GM18508 (cell line): ENCODE measurements around the gene RAD52.

Experiments
- ATAC-seq: cut with Tn5 transposase; IDR thresholded peaks from one replicate; pipeline ENCODE4 v1.9.1; 2021; ENCODE audit warnings: moderate number of reproducible peaks; ENCODE audit not compliant: insufficient read depth, unreplicated experiment

RAD52 gene

DNA sequence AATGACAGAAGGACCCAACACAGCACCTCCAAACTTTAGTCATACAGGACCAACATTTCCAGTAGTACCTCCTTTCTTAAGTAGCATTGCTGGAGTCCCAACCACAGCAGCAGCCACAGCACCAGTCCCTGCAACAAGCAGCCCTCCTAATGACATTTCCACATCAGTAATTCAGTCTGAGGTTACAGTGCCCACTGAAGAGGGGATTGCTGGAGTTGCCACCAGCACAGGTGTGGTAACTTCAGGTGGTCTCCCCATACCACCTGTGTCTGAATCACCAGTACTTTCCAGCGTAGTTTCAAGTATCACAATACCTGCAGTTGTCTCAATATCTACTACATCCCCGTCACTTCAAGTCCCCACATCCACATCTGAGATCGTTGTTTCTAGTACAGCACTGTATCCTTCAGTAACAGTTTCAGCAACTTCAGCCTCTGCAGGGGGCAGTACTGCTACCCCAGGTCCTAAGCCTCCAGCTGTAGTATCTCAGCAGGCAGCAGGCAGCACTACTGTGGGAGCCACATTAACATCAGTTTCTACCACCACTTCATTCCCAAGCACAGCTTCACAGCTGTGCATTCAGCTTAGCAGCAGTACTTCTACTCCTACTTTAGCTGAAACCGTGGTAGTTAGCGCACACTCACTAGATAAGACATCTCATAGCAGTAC lies 64.6 kb downstream of the RAD52 start:
- ATAC-seq: no peak

DNA sequence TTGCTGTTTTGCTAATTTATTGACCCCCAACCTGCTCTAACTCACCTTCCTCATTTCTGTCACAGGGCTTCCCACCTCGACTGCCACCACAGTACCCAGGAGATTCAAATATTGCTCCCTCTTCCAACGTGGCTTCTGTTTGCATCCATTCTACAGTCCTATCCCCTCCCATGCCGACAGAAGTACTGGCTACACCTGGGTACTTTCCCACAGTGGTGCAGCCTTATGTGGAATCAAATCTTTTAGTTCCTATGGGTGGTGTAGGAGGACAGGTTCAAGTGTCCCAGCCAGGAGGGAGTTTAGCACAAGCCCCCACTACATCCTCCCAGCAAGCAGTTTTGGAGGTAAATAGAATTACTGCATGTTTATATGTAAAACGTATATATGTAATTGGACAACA lies 68.8 kb downstream of the RAD52 start:
- no peak for ATAC-seq

- no peak for ATAC-seq
These were observed 69.9 kb downstream of the RAD52 start for GRCh38 chr12:879641-880040.

- ATAC-seq: no peak
These were observed 75.5 kb downstream of the RAD52 start for GRCh38 chr12:873954-874353.

DNA sequence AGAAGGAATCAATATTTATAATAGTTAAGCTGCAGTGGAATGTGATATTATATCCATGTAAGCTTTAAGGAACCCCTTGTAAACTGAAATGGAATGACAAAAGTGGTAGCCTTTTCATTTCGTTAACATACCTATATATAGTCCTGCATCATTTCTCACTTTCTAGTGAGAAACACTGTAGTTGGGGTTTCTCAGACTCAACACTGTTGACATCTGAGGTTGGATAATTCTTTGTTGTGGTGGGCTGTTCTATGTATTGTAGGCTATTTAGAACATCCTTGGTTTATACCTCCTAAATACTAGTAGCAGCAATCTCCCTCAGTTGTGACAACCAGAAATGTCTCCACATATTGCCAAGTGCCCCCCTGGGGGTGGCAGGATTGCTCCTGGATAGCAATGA lies 79.1 kb downstream of the RAD52 start:
- ATAC-seq: no peak

DNA sequence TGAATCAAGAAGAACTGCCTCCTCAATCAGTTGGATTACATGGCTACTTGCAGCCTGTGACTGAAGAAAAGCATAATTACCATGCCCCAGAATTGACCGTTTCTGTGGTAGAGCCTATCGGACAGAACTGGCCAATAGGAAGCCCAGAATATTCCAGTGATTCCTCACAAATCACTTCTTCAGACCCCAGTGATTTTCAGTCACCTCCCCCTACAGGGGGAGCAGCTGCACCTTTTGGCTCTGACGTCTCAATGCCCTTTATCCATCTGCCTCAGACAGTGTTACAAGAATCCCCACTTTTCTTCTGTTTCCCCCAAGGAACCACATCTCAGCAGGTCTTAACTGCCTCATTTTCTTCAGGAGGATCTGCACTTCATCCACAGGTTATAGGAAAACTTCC lies 80.8 kb downstream of the RAD52 start:
- no peak for ATAC-seq

DNA sequence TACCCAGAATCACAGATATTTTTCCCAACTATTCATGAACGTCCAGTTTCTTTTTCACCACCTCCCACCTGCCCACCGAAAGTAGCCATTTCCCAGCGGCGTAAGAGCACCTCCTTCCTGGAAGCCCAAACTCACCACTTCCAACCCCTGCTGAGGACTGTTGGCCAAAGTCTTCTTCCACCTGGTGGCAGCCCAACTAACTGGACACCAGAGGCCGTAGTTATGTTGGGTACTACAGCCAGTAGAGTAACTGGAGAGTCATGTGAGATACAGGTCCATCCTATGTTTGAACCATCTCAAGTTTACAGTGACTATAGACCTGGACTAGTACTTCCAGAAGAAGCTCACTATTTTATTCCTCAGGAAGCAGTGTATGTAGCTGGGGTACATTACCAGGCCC lies 81.6 kb downstream of the RAD52 start:
- ATAC-seq: no peak

- ATAC-seq: no peak
These were observed 83.9 kb downstream of the RAD52 start for GRCh38 chr12:865614-866013.

GRCh38 chr12:863285-863684 lies 86.2 kb downstream of the RAD52 start:
- no peak for ATAC-seq

DNA sequence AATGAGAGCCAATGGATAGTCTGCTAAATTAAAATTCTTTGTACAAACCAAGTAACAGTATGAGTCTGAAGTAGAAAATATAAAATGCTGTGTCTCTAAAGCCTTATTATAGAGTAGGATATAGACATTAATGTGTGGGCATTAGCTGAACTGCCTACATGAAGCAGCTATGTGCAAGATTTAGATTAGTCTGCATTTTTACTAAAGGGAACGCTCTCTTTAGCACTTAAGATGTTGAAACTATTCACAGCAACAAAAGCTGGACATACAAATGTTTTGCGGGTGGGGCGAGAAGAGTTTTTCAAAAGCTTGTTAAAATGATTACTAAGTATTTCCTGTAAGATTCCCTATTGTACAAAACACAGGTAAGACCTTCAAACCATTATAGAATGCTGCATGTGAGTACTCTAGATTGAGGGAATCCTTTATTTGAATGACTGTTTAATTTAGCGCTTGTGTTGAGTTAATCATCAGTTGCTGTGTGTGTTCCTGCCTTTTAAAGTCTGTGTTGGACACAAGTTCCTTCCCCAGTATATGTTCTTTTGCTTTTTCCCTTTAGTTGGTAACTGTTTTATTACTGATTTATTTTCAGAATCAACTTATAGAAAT lies 87.1 kb downstream of the RAD52 start:
- ATAC-seq: no peak
